GM23338 (cell line): ENCODE measurements around the gene IQCK.

Source experiments
- CREB1 ChIP-seq: fragments of 250-450 bp; sonication (Bioruptor Pico); IDR thresholded peaks from 2 replicates; pipeline ENCODE4 v1.5.0; 2020; ENCODE audit warnings: low read depth, mild to moderate bottlenecking, moderate library complexity
- CTCF ChIP-seq, 2 experiments: fragments of 200-600 bp in 1 of 2; sonication (generic) in 1 of 2; conservative IDR thresholded peaks; 2 replicates each; pipeline versions ENCODE4 v1.5.1 to v1.6.1; 2016 to 2017; ENCODE audit warnings: antibody characterized with exemption in 2 of 2, low read depth in 2 of 2, mild to moderate bottlenecking in 2 of 2, moderate library complexity in 1 of 2
- ETS1 ChIP-seq: IDR thresholded peaks from 2 replicates; pipeline ENCODE4 v1.6.1; 2016; ENCODE audit warnings: antibody characterized with exemption
- EZH2 ChIP-seq: fragments of 200-600 bp; sonication (generic); IDR thresholded peaks from one replicate; pipeline ENCODE4 v1.8.0; 2017; ENCODE audit warnings: antibody characterized with exemption, mild to moderate bottlenecking, low read depth; ENCODE audit not compliant: unreplicated experiment
- EZH2phosphoT487 ChIP-seq: fragments of 200-600 bp; sonication (generic); IDR thresholded peaks from one replicate; pipeline ENCODE4 v1.8.1; 2018; ENCODE audit warnings: antibody characterized with exemption; ENCODE audit not compliant: unreplicated experiment
- POLR2AphosphoS5 ChIP-seq: IDR thresholded peaks from 2 replicates; pipeline ENCODE4 v1.6.1; 2016; ENCODE audit warnings: antibody characterized with exemption, low read depth
- REST ChIP-seq: IDR thresholded peaks from one replicate; pipeline ENCODE4 v1.6.1; 2018; ENCODE audit warnings: antibody characterized with exemption; ENCODE audit not compliant: unreplicated experiment

- TF ChIP-seq CTCF (conservative IDR thresholded peaks at IDR 0.05; ENCODE audit: low read depth in 2 of 2) (no peak), POLR2AphosphoS5 (no peak), EZH2 (no peak), REST (no peak), EZH2phosphoT487 (no peak), ETS1 (no peak), CREB1 (CRISPR knock-in tag) (0 out of 2 replicates have a peak, but pooled peaks have one; percentile 2)
These were observed 143.1 kb downstream of the IQCK start for GRCh38 chr16:19861133-19861532.
